Measurements from ENCODE around the gene IGF2BP2.
"Not testable (repeated sequence)": the region's sequence is repeated elsewhere in the genome, so short reads cannot be mapped to it uniquely, and the experiment has no call there.

IGF2BP2 gene

DNA sequence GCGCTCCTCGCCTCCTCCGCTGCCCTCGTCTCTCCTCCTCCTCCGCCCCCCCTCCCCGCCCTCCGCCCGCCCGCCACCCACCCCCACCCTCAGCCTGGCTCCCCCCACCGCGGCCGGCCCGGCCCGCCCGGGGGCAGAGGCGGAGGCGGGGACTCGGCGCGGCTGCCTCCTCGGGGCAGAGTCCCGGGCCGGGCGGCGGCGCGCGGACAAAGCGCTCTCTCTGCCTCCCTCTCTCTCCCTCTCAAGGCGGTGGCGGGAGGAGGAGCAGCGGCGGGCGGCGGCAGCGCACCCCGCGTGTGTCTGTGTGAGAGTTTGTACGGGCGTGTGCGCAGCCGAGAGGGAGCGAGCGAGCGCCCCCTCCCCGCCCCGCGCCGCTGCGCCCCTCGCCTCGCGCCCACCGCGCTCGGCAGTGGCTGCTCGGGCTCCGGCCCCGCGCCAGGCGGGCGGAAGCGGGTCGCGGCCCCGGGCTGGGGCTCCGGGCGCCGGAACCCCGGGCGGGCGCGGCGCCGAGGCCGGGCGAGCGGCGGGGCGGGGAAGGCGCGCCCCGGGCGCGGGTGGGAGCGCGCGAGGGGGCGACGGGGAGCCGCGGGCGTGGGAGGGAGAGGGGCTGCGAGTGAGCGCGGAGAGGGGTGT lies at the start of gene IGF2BP2:
Gene IGF2BP2, minus strand, starts transcription at position 37 of the 633 bp plus-strand sequence. CDS start 82 bp downstream, outside the sequence.
- no peak for DNase-seq (ENCODE audit: low read depth)

DNA sequence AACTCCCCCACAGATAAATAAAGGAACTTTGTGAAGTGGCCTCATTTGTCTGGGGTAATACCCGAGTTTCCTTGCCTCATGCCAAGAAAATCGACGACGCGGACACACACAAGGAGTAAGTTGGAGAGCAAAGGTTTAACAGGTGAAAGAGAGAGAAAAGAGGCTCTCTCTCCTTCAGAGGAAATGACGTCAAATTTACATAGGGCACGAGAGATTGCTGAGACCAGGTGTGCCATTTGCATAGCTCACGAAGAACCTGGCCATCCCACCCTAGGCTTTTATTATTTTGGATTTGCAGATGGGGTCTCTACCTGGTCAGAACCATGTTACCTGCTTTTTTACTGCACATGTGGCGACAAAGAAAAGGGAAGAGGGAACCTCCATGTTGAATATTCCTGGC lies 49.3 kb upstream of the IGF2BP2 start:
- no peak for DNase-seq (ENCODE audit: low read depth)

DNA sequence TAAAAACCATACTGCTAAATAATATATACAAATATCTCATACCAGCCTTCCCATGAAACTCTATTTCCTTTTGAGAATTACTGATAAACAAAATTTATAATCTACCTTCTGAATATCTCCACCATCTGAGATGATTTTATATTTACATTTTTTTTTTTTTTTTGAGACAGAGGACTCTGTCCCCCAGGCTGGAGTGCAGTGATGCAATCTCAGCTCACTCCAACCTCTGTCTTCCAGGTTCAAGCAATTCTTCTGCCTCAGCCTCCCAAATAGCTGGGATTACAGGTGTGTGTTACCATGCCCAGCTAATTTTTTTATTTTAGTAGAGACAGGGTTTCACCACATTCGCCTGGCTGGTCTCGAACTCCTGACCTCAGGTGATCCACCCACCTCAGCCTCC lies 42.8 kb upstream of the IGF2BP2 start:
- no peak for DNase-seq (ENCODE audit: low read depth)

DNA sequence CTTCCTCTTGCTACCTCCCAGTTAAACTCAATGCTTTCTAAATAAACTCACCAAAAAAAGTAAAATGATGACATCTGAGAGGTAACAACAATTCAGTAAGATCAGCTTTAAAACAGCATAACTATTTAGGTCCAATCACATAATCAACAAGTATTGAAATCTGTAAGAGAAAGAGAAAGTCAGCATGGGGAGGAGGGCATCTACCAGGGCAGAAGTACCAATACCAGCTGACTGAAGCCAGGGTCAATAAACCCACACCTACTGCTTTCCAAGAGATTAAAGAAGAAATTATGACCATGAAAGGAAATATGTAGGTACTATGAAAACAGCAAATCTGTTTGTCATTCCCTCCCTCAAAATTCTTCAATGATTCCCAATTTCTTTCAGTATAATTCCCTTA lies 42.2 kb upstream of the IGF2BP2 start:
- DNase-seq (ENCODE audit: low read depth): no peak

DNA sequence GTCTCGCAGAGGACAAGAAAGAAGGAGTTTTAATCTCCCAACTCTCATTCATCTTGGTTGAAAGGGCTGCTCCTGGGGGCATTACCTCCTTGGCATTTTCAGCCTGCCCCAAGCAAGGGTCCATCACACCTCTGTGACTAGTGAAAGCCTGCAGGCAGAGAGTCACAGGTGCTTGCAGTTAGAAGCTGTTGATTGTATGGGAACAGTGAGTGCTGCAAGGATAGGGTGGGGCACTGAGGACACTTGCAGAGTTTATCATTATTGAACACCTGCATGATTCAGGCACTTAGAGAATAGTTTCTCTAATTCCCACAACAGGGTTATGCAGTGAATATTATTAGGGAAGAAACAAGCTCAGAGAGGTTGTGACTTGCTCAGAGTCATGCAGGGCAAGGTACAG lies 41.7 kb upstream of the IGF2BP2 start:
- no peak for DNase-seq (ENCODE audit: low read depth)

DNA sequence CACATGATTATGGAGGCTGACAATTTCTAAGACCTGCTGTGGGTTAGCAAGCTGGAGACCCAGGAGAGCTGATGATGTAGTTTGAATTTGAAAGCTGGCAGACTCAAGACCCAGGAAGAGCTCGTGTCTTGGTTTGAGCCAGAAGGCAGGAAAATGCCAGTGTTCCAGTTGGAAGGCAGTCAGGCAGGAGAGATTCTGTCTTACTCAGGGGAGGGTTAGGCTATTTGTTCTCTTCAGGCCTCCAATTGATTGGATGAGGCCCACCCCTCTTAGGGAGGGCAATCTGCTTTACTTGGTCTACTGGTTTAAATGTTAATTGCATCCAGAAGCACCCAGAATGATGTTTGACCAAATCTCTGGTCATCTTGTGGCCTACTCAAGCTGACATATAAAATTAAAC lies 40.4 kb upstream of the IGF2BP2 start:
- DNase-seq (ENCODE audit: low read depth): no peak

DNA sequence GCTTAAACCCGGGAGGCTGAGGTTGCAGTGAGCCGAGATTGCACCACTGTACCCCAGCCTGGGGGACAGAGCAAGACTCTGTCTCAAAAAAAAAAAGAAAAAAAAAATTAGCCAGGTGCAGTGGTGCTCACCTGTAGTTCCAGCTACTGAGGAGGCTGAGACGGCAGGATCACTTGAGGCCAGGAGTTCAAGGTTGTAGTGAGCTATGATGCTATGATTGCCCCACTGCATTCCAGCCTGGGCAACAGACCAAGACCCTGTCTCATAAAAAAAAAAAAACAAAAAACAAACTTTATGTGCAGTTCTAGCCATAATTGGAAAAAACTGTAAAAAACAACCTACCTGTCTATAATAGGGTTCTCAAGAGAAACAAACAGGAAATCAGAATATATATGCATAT lies 39.9 kb upstream of the IGF2BP2 start:
- no peak for DNase-seq (ENCODE audit: low read depth)

DNA sequence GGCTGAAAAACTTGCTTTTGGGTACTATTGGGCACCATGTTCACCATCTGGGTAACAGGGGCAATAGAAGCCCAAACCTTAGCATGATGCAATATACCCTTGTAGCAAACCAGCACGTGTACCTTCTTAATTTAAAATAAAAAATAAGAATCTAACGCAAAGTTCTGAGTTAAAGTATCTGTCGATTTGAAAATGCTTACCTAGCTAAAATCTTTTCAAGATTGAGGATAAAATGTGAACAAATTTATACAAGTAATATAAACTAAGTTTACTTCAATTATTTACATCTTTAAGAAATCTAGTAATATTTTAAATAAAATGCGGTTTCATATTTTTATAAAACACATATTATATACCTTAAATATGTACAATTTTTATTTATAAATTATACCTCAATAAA lies 38.1 kb upstream of the IGF2BP2 start:
- no peak for DNase-seq (ENCODE audit: low read depth)

DNA sequence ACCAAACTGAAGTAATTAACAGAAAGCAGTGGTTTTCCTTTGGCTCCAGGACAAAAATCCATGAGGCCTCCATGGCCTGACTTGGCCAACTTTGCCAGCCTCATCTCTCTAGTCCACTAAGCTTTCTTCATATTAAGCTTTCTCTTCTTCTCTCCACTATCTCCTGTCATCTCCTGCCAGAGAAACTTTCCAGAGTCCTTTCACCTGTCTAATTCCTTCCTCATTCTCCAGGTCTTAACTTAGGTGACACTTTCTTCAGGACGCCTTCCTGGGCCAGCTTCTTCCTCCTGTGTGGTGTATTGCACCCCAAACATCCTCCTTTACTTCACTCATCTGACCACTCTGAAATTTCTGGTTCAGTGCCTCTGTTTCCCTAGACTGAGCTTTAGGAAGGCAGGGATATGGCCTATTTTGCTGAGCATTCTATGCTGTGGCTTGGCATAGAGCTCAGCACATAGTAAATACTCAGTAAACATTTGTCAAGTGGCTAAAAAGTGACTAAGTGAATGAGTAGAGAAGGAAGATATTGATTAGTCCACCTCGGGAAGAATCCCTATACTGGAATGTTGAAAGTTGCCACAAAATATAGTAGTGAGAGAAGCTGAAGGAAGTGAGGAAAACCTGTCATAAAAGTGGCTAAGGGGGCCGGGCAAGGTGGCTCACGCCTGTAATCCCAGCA lies 34.6 kb upstream of the IGF2BP2 start:
- DNase-seq (ENCODE audit: low read depth): no peak

DNA sequence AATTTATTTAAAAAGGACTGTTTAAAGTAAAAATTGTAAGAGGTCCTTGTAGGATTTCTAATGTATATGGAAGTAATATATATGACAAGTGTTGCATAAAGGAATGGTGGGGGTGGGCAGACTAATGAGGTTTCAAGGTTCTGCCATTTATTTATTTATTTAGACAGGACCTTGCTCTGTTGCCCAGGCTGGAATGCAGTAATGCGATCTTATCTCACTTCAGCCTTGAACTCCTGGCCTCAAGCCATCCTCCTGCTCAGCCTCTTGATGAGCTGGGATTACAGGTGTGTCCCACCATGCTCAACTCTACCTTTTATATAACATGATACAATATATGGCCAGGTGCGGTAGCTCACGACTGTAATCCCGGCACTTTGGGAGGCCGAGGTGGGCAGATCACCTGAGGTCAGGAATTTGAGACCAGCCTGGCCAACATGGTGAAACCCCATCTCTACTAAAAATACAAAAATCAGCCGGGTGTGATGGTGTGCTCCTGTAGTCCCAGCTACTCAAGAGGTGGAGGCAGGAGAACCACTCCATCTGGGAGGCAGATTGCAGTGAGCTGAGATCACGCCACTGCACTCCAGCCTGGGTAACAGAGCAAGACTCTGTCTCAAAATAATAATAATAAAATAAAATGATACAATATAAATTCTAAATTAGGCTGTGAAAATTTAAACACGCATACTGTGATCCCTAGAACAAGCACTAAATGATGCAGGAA lies 33.8 kb upstream of the IGF2BP2 start:
- DNase-seq (ENCODE audit: low read depth): no peak

DNA sequence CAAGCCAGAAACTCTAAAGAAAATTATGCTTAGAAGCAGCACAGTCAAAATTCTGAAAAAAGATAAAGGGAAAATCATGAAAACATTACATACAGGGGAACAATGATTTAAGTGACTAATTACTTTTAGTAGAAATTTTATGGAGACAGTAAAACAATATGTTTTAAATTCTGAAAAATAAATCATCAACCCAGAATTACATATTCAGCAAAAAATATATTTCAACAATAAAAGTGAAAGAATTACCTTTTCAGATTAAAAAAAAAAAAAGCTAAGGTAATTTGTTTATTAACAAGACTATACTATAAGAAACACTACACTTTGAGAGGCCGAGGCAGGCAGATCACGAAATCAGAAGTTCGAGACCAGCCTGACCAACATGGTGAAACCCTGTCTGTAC lies 32.4 kb upstream of the IGF2BP2 start:
- DNase-seq (ENCODE audit: low read depth): no peak

DNA sequence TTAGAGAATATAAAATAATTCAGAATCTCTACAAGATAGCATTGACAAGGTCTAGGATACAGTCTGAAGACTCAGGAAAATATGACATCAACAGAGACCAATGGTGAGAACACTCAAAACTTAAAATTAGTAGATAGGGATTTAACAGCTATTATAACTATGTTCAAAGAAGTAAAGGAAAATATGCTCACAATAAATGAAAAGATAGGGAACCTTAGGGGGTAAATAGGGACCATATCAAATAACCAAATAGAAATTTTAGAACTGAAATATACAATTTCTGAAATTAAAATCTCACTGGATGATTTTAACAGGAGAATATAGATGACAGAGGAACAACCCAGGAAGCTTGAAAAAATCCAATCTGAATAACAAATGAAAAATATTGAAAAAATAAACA lies 31.8 kb upstream of the IGF2BP2 start:
- DNase-seq (ENCODE audit: low read depth): no peak

DNA sequence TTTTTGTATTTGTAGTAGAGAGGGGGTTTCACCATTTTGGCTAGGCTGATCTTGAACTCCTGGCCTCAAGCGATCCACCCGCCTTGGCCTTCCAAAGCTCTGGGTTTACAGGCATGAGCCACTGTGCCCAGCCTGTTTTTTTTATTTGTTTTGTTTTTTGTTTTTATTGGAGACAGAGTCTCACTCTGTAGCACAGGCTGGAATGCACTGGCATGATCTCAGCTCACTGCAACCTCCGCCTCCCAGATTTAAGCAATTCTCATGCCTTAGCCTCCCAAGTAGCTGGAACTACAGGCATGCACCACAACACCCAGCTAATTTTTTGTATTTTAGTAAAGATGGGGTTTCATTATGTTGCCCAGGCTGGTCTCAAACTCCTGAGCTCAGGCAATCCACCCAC lies 28.9 kb upstream of the IGF2BP2 start:
- not testable (repeated sequence) for DNase-seq (ENCODE audit: low read depth)

DNA sequence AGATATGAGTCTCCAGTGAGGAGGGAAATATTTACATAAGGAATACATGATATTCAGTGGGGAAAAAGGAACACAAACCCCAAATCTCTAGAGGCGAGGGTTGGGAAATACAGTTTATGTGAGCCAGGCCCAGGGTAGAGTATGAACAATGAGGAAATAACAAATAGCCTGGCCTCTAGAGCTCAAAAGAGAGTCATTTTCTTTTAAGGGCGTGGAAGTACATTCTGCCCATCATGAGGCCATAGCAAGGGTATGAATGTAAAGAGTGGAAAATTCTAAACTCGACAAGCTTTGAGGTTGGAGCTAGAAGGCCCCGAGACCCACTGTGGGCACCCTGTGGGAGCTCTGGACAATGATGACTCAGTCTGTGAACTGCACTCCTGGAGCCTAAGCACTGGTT lies 27.8 kb upstream of the IGF2BP2 start:
- no peak for DNase-seq (ENCODE audit: low read depth)

DNA sequence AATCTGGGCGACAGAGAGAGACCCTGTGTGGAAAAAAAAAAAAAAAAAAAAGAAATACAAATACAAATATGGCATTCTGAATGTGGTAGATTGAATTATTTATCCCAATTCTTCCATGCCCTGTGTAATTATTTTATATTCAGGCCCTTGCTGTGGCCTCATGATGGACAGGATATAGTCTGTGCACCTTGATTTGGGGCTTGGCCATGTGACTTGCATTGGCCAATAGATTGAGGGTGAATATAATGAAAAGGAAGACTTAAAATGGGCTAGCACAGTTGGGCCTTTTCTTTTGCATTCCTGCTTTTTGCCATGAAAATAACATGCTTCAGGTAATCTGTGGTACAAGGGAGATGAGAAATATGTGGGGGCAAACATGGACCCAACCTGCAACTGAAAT lies 27.1 kb upstream of the IGF2BP2 start:
- DNase-seq (ENCODE audit: low read depth): no peak

DNA sequence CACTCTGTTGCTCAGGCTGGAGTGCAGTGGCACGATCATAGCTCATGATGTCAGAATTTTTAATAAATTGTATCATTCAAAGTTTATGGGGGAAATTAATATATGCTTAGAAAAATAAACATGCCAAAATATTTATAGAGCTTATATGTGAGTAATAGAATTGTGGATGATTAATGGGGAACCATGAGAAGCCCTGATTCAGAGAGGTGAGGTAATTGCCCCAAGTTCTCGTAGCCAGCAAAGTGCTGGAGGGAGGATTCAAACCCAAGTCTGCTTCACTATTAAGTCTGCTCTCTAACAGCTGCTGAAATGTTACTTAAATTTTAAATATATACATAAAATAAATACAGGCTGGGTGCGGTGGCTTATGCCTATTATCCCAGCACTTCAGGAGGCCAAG lies 26.2 kb upstream of the IGF2BP2 start:
- no peak for DNase-seq (ENCODE audit: low read depth)

DNA sequence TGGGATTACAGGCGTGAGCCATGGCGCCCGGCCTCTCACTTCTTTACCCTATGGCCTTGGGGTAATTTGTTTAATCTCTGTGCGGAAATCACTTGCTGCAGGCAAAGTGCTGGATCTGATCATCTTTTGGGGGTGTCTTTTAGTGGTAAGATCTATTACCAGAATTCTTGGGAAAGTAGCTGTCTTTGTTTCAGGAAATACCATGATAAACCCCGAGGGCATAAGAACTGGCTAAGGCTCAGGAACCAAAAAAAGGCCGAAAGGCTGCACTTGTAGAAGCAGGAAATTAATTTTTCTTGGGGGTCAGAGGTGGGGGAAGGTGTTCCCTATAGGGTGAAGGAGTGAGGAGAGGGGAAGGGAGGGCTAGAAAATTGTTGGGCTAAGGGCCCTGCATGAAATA lies 22.7 kb upstream of the IGF2BP2 start:
- no peak for DNase-seq (ENCODE audit: low read depth)

DNA sequence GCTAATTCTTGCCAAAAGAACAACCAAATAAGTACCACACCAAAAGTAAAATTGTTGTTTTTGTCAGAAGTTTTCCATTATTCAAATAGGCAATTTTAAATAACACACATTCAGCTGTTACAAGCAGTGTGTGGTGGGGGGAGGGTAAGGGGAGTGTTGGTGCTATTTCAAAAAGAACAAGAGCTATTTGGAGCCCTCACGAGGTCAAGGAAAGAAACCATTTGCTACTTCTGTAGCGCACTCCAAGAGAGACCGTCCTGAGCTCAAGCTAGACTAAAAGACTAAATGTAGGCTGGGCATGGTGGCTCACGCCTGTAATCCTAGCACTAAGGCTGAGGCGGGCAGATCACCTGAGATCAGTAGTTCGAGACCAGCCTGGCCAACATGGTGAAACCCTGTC lies 21.2 kb upstream of the IGF2BP2 start:
- no peak for DNase-seq (ENCODE audit: low read depth)

DNA sequence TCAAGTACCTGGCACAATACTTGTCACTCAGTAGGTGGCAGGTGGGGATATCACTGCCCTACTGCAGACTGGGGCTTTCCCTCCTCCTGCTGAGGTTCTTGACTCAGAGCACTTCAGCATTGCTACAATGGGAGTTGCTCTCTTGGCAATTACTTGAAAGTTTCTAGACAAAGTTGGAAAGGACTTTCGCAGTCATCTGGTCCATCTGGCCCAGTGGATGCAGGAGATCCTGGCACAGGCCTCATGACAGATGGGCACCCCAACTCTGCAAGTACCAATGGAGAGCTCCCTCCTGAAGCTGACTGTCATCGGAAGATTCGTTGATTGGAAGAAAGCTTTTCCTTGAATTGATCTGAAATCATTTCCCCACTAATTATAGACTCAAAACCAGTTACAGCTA lies 19.2 kb upstream of the IGF2BP2 start:
- no peak for DNase-seq (ENCODE audit: low read depth)

DNA sequence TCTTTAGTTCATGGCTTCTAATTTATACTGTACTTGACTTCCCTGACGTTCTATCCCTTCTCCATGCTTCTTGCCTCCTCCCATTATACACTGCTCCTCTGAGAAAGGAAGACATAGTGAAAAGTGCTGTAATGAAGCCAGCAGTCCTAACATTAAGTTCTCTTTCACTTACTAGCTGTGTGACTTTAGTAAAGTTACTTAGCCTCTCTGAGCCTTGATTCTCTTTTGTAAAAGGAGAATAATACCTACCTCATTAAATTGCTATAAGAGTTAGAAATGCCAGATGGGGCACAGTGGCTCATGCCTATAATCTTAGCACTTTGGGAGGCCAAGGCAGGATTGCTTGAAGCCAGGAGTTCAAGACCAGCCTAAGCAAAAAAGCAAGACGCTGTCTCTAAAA lies 18.8 kb upstream of the IGF2BP2 start:
- no peak for DNase-seq (ENCODE audit: low read depth)

DNA sequence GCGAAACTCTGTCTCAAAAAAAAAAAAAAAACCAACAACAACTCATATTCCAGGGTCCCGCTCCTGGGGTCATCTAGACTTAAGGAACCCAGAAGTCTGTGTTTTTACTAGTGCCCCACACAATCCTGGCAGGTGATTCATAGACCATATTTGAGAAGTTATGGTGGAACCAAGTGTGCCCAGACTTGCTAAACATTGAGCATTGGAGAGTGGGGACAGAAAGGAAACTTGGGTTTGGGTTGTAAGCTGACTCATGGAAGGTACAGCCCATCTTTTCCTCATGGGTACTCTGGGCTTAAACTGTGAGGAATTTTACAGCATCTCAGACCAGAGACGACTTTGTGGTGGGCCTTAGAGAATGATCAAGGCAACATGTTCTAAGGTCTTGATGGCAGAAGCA lies 18.3 kb upstream of the IGF2BP2 start:
- no peak for DNase-seq (ENCODE audit: low read depth)

DNA sequence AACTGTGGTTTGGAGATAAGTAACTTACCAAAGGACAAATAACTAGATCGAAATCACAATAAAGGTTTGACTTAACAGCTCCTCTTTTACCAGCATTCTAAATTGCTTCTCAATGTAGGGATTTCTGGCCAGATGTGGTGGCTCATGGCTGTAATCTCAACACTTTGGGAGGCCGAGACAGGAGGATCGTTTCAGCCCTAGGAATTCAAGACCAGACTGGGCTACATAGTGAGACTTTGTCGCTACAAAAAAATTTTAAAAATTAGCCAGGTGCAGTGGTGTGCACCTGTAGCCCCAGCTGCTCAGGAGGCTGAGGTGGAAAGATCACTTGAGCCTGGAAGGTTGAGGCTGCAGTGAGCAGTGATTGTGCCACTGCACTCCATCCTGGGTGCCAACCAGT lies 17.4 kb upstream of the IGF2BP2 start:
- DNase-seq (ENCODE audit: low read depth): no peak

DNA sequence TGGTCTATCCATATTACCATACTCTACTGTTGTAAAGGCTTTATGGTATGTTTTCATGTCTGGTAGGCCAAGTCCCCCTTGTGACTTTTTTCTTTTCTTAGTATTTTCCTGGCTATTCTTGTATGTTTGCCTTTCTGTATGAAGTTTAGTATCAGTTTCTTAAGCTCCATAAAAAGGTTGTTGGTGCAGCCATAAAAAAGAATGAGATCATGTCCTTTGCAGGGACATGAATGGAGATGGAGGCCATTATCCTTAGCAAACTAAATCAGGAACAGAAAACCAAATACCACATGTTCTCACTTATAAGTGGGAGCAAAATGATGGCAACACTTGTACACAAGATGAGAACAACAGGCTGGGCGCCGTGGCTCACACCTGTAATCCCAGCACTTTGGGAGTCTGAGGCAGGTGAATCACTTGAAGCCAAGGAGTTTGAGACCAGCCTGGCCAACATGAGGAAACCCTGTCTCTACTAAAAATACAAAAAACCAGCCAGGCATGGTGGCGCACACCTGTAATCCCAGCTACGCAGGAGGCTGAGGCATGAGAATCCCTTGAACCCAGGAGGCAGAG lies 13.7 kb upstream of the IGF2BP2 start:
- not testable (repeated sequence) for DNase-seq (ENCODE audit: low read depth)

All from activated T-cell treated with anti-CD3 and anti-CD28 coated beads for 1 hour (primary cell).